Measurements from ENCODE around the gene BLM. TPM values are rescaled to one million over a fixed set of nuclear protein-coding genes. Genes with fewer than 3 reads are reported as not detected.
A peak's percentile ranks its signal among the peaks of the same experiment; 100 is the strongest.

The BLM gene
- total RNA-seq, 1 donor from 2014 or later = 44.8 TPM

GRCh38 chr15:90698629-90699028, 18.5 kb upstream of the BLM start:
- peaks cover 4% of the 10 kb centered on the region for H3K4me1 Mint-ChIP-seq
- DNase-seq (ENCODE audit: low read depth, low spot score) = no peak
- H3K27me3 Mint-ChIP-seq (ENCODE audit: low read depth) = no peaks in the 10 kb centered on the region
- no peak overlapping the region for H3K27ac Mint-ChIP-seq (ENCODE audit: unreplicated experiment)
- H3K36me3 Mint-ChIP-seq (ENCODE audit: low read depth) = peaks cover 4% of the 10 kb centered on the region
- H3K9me3 Mint-ChIP-seq = no peaks in the 10 kb centered on the region
- no peak for TF ChIP-seq CTCF (conservative IDR thresholded peaks at IDR 0.05)
- no peak overlapping the region for H3K4me3 Mint-ChIP-seq

GRCh38 chr15:90701048-90701447, 16.1 kb upstream of the BLM start:
- Mint-ChIP-seq H3K4me1 (peaks cover 4% of the 10 kb centered on the region), H3K36me3 (ENCODE audit: low read depth) (peaks cover 12% of the 10 kb centered on the region), H3K27ac (ENCODE audit: unreplicated experiment) (no peak overlapping the region), H3K9me3 (no peaks in the 10 kb centered on the region), H3K4me3 (no peak overlapping the region), H3K27me3 (ENCODE audit: low read depth) (no peaks in the 10 kb centered on the region)
- no peak for DNase-seq (ENCODE audit: low read depth, low spot score)
- no peak for TF ChIP-seq CTCF (conservative IDR thresholded peaks at IDR 0.05)

GRCh38 chr15:90701880-90702630, 15.1 kb upstream of the BLM start:
- no peak for DNase-seq (ENCODE audit: low read depth, low spot score)
- no peak for TF ChIP-seq CTCF (conservative IDR thresholded peaks at IDR 0.05)
- no peaks in the 10 kb centered on the region for H3K27me3 Mint-ChIP-seq (ENCODE audit: low read depth)
- peaks cover 4% of the 10 kb centered on the region for H3K4me1 Mint-ChIP-seq
- peak overlapping the region; percentile 72 for H3K27ac Mint-ChIP-seq (ENCODE audit: unreplicated experiment)
- peaks cover 14% of the 10 kb centered on the region for H3K36me3 Mint-ChIP-seq (ENCODE audit: low read depth)
- no peaks in the 10 kb centered on the region for H3K9me3 Mint-ChIP-seq
- H3K4me3 Mint-ChIP-seq = no peak overlapping the region

GRCh38 chr15:90703455-90703854, 13.7 kb upstream of the BLM start:
- no peaks in the 10 kb centered on the region for H3K9me3 Mint-ChIP-seq
- DNase-seq (ENCODE audit: low read depth, low spot score) = no peak
- H3K27me3 Mint-ChIP-seq (ENCODE audit: low read depth) = no peaks in the 10 kb centered on the region
- TF ChIP-seq CTCF (conservative IDR thresholded peaks at IDR 0.05) = no peak
- no peak overlapping the region for H3K4me3 Mint-ChIP-seq
- H3K36me3 Mint-ChIP-seq (ENCODE audit: low read depth) = peaks cover 14% of the 10 kb centered on the region
- no peak overlapping the region for H3K27ac Mint-ChIP-seq (ENCODE audit: unreplicated experiment)
- H3K4me1 Mint-ChIP-seq = peaks cover 4% of the 10 kb centered on the region

- TF ChIP-seq CTCF (conservative IDR thresholded peaks at IDR 0.05) = no peak
- DNase-seq (ENCODE audit: low read depth, low spot score) = no peak
- no peaks in the 10 kb centered on the region for H3K27me3 Mint-ChIP-seq (ENCODE audit: low read depth)
- H3K27ac Mint-ChIP-seq (ENCODE audit: unreplicated experiment) = peak overlapping the region; percentile 19
- H3K36me3 Mint-ChIP-seq (ENCODE audit: low read depth) = peaks cover 14% of the 10 kb centered on the region
- no peaks in the 10 kb centered on the region for H3K9me3 Mint-ChIP-seq
- H3K4me1 Mint-ChIP-seq = peaks cover 4% of the 10 kb centered on the region
- H3K4me3 Mint-ChIP-seq = no peak overlapping the region
Observed at GRCh38 chr15:90705212-90705611, 11.9 kb upstream of the BLM start.

Measured in neural crest cell (in vitro differentiated cells).